HG02884 (cell line): Measurements from ENCODE around the gene GPR108.
"Not testable (repeated sequence)": the region's sequence is repeated elsewhere in the genome, so short reads cannot be mapped to it uniquely, and the experiment has no call there.

Experiments used
- ATAC-seq: cut with Tn5 transposase; IDR thresholded peaks from one replicate; pipeline ENCODE4 v1.9.1; 2021; ENCODE audit warnings: mild to moderate bottlenecking, moderate library complexity; ENCODE audit not compliant: unreplicated experiment

GPR108 gene

DNA sequence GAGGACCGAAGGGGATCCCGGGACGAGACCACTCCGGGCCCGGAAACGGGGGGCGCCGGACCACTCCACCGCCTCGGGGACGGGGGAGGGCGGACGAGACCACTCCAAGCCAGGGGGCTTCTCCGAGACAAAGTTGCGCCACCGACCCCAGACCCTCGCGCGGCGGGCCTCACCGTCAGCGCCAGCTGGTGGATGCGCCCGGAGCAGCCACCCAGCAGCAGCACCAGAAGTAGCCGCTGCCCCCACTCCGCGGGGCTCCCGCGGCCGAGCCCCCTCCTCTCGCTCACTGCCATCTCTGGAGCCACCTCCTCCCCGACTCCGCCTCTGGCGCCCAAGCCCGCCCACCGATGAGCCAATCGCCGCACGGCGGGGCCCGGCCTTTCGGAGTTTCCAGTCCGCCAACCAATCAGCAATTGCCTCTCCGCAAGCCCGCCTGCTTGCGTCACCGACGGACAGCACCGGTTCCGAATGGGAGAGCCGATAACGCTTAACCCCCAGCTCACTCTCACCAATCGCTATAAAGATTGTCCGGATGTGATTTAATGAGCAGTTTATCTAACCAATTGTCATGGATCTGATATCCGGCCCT, at the start of gene GPR108:
Gene GPR108 (minus strand): TSS at position 297 of the 589 bp plus-strand sequence. CDS start 4 bp downstream, at position 293.
- peak; percentile 54 for ATAC-seq

DNA sequence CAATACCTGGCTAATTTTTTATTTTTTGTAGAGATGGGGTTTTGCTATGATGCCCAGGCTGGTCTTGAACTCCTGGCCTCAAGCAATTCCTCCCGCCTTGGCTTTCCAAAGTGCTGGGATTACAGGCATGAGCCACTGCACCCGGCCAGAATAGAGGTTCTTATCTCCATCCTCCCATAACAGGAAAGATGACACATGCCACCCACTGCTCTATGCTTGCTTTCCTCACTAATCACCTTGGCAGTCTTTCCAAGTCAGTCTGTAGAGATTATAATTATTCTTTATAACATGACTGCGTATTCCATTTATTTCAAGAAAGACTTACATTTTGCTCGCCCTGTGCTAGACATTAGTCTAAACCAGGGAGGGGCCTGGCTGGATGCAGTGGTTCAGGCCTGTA, 41.8 kb upstream of the GPR108 start:
- ATAC-seq, result no peak

DNA sequence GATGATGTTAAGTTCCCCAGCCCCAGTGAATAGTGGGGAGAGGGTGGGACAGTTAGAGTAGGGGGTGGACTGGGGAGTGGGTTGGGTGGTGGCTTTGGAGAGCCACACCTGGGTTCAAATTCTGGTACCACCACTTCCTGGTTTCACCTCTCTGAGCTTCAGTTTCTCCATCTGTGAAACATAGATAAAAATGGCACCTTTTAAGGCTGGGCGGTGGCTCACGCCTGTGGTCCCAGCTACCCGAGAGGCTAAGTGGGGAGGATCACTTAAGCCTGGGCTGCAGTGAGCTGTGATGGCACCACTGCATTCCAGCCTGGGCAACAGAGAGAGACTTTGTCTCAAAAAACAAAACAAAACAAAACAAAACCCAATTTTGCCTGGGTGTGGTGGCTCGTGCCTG, 41.0 kb upstream of the GPR108 start:
- ATAC-seq, result no peak

DNA sequence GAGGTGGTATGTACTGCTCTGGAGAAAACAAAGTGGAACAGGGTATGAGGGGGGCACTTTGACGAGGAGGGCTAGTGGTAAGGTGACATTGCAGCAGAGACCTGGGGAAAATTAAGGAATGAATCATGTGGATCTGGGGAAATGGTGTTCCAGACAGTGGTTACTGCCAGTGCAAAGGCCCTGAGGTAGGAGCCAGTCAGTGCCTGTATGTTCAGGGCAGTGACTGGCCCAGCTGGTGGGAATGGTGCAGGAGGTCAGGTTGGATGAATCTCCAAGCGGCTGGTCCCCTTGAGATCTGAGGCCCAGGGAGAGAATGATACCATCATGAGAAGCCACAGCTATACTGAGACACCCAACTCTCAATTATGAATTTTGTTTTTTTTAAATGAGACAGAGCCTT, 40.1 kb upstream of the GPR108 start:
- no peak for ATAC-seq

DNA sequence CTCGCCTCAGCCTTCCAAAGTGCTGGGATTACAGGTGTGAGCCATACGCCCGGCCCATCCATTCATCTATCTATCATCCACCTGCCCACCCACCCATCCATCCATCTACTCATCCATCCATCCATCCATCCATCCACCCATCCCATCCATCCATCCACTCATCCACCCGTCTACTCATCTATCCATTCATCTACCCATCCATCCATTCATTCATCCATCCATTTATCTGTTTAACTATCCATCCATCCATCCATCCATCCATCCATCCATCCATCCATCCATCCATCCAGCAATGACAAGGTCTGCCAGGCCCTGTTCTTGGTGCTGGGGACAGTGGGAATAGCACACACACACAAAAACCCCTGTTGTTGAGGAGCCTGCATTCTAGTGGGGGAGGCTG, 39.6 kb upstream of the GPR108 start:
- no peak for ATAC-seq

DNA sequence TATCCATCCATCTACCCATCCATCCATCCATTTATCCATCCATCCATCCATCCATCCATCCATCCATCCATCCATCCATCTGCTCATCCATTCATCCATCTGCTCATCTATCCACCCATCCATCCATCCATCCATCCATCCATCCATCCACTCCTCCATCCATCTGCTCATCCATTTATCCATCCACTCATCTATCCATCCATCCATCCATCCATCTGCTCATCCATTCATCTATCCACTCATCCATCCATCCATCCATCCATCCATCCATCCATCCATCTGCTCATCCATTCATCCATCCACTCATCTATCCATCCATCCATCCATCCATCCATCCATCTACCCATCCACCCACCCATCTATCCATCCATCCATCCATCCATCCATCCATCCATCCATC, 38.7 kb upstream of the GPR108 start:
- ATAC-seq, result not testable (repeated sequence)

DNA sequence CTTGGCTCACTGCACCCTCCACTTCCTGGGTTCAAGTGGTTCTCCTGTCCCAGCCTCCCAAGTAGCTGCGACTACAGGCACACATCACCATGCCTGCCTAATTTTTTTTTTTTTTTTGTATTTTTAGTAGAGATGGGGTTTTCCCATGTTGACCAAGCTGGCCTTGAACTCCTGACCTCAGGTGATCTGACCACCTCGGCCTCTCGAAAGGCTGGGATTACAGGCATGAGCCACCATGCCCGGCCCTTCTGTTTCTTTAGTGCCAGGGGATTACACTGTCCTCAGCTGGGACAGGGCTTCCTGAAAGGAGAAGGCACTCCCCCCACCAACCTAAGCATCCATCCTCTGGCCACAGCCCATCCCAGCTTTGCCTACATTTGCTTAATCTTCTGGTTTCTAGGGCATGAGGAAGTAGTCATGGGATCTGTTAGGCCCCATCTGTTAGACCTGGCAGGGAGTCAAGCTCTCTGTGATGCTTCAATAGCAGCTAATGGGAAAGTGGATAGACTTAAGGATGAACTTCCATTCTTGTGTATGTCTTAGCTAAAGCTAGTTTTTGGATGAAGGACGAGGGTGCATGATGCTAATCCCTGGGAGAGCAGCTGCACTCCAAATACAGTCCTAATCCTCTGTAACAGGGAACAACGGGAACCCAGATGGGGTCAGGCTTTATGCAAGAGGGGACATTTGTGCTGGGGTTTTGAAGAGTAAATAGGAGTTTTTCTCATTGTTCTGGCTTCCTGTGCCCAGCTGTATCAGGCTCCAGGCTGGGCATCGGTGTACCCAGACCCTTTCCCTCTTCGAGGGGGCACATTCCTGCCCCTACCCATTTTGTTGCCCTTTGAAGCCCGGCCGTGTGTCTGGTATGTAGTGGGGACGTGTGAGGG, 37.7 kb upstream of the GPR108 start:
- ATAC-seq, result no peak

DNA sequence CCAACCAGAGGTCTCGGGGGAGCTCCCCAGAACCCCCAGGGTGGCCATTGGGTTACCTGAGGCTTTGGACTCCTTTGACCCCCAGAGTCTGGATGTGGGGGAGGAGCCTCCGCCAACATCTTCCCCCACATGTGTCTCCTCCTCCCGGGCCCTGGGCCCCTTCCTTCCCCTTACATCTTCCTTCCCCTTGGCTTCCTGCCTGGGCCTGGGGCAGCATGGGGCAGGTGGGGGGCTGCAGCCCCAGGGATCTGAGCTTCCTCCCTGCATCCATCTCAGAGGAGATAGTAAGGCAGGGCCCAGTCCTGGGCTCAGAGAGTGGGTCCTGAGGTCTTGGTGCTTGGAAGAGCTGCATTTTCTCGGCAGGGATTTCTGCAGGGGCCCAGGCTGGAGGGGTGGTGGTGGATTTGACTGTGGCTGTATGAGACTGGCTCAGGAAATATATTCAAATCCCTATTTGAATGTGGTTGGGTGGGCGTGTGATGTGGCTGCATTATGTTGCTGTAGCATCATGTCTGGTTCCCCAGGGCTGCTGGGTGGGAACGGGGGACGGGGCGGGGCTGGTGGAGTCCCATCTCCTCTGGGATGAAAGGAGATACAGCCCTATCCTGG, 36.0 kb upstream of the GPR108 start:
- no peak for ATAC-seq

DNA sequence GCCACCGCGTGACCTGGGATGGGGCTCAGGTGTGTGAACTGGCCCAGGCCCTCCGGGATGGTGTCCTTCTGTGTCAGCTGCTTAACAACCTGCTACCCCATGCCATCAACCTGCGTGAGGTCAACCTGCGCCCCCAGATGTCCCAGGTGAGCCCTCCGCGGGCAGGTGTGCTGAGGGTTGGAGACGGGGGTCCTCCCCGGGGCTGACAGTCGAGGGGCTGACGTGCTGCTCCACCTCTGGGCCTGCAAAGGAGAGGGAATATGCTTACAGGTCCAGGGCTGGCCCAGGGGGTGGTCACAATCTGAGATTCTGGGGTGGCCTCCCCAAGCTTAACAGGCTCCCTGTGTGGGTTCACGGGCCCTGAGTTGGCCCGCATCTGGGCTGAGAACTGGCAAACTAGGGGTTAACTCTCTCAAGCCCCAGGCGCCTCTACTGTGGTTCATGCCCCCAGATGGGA, 35.5 kb upstream of the GPR108 start:
- ATAC-seq, result no peak

DNA sequence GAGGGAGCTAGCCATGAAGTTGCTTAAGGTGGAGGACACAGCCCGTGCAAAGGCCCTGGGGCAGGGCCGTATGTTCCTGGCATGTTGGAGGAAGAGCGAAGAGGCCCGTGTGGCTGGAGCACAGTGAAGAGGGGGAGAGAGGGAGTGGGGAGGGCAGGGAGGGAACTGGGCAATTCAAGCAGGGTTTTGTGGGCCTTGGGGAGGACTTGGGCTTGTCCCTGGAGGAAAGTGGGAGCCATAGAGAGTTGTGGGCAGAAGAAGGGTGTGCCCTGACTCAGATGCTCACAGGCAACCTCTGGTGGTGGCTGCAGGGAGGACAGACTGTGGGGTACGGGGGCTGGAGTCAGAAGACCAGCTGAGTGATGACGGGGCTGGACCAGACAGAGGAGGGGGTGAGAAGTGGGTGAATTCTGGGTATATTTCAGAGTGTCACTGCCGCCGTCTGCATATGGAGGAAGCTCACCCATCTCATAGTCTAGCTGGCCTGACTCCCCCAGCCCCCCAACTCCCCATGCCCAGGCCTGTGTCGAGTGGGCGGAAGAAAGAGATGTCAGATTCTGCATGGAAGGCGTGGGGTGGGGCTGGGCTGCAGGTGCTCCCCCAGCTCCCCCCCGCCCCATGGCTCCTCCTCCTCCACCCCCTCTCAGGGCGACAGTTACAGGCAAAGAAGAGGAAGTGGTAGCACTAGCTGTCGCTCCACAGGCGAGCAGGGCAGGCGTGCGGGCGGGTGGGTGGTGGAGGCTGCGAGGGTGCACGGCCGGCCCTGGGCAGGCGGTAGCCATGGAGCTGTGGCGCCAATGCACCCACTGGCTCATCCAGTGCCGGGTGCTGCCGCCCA, 34.9 kb upstream of the GPR108 start, which contains the start of gene VAV1:
Gene VAV1 (plus strand): TSS at position 681 of the 838 bp plus-strand sequence. CDS start 100 bp downstream, at position 781.
- ATAC-seq, result no peak

DNA sequence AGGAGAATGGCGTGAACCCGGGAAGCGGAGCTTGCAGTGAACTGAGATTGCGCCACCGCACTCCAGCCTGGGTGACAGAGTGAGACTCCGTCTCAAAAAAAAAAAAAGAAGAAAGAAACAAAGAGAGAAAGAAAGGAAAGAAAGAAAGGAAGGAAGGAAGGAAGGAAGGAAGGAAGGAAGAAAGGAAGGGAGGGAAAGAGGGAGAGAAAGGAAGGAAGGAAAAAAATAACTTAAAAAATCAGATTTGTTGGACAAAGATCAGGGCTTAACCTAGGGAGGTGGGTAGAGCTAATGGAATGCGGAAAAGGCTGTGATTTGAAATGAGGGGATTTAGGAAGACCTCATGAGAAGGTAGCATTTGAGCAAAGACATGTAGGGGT, 34.3 kb upstream of the GPR108 start:
- ATAC-seq, result not testable (repeated sequence)

DNA sequence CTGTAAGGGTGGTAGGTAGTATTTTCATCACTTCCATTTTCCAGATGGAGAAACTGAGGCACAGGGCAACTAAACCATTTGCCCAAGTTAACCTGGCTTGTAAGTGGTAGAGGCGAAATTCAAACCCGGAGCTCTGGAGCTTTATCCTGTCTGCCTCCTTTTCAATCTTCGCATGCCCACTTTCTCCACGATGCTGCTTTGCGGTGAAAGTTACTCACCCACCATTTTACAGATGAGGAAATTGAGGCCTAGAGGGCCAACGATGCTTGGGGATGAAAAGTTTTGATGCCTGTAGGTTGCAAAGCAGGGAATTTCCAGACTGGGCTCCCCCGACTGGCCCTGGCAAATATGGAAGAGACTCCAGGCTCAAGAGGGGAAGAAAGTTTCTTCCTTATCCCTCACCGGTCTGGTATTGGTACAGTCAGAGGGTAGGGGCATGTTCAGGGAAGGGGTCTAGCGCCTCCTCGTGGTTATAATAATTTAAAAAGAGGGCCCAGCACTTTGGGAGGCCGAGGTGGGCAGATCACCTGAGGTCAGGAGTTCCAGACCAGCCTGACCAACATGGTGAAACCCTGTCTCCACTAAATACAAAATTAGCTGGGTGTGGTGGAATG, 31.7 kb upstream of the GPR108 start:
- no peak for ATAC-seq

DNA sequence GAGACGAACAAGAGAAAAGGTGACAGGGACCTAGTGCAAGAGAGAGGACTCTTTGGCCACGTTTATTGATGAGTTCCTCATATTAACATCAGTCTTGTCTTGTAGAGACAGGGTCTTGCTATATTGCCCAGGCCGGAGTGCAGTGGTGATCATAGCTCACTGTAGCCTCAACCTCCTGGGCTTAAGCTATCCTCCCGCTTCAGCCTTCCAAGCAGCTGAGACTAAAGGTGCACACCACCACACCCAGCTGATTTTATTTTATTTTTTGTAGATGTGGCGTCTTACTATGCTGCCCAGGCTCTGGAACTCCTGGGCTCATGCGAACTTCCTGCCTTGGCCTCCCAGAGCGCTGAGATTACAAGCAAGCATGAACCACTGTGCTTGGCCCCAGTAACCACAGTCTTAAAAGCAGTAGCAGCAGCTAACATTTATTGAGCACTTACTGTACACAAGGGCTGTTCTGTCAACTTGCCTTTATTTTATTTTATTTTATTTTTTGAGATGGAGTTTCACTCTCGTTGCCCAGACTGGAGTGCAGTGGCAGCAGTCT, 30.9 kb upstream of the GPR108 start:
- no peak for ATAC-seq

DNA sequence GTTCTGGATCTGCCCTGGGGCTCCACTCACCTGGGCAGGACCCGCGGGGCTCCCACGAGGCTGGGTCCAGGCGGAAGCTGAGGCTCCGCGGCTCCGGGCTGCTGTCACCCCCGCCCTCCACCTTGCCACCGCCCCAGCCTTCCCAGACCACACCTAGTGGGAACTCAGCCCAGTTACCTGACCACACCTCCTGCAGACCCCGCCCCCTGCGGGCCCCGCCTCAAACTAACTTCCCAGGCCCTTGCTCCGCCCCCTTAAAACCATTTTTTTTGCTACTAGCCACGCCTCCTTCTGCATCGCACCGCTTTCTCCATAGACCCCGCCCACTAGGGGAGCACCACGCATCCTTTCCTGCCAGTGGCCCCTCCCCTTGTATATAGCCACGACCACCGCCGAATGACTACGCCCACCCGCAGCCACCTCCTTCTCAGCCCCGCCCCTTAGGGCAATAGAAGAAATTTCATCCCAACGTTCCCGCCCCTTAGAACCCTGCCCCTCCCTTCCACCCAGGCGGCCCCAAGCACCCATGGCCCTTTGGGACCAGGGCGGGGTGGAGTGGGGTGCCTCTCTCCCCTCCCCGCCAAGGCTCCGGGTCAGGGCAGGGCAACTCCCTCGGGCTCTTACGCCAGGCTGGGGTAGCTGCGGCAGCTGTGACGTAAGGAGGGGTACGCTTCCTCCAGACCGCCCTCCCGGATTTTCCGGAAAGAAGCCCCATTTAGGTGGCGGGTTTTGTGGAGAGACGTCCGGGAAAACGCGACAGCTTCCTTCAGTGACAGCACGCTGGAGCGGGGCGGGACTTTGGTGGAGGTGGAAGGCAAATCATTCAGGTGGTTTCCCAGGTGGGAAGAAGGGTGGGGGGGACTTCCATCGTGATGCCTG, 30.2 kb upstream of the GPR108 start, which contains the start of gene SH2D3A:
Gene SH2D3A (minus strand): TSS at position 79 of the 879 bp plus-strand sequence. CDS start 3,687 bp downstream, outside the sequence.
- ATAC-seq, result peak; percentile 51

DNA sequence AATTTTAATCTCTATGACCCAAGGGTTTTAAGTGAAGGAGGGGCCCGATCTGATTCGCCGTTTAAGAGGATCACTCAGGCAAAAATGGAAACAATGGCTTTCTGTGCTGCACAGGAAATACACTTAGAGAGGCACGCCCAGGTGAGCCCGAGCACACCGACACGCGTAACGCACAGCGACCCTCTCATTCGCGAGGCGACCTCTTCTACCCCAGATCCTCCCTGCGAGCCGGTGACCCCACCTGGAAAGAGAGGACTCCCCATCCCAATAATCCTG, 29.6 kb upstream of the GPR108 start:
- ATAC-seq, result peak; percentile 22

DNA sequence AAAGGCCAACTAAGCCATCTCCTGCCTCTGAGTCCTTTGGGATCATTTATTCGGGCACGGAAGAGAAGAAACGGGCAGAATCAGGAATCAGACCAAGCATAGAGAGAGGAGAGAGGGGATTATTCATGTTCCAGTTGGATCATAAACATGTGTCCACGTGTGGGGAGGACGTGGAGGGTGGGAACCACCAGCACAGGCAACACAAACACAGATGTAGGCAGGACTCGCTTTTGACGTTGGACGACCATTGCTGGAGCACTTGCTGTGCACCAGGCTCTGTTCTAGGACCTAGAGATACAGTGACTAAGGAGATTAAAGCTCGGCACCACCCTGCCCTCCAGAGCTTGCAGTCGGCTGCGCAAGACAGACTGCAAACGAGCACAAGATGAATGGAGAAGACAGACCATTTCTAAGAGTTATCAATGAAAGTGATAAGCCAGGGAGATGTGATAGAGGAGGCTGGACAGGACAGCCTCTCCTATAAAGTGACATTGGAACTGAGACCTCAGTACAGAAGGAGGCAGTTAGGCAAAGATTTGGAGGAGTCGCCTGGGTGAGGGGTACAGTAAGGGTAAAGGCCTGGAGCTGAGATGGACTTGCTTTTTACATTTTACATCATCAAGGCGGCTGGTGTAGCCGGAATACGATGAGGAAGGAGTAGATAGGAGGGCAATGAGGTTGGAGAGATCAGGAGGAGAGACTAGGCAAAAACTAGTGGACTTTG, 29.1 kb upstream of the GPR108 start:
- no peak for ATAC-seq

DNA sequence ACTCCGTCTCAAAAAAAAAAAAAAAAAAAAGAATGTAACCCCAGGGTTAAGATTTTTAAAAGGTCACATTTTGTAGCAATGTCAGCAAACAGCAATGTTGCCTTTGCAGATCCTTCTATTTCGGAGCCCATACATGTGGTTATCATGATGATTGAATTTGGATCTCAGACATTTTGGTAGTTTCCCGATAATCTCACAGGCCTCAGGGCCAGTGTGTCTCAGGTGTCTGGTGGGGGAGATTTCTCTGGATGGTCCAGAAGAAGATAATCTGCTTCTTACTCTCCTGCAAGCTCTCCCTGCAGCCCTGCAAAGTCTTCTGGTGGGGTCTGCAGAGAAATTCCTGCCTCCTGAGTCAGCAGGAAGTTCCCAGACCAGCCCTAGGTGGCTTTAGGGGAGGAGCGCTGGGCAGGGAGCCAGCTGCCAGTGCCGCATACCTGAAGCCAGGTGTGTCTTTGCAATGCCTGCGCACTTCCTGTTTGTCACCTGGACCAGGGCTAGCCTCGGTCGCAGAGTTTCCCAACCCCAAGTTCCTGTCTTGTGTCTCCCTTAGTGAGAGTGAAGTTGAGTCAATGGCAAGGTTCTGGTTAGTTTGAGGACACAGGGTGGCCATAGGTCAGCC, 28.5 kb upstream of the GPR108 start:
- no peak for ATAC-seq

DNA sequence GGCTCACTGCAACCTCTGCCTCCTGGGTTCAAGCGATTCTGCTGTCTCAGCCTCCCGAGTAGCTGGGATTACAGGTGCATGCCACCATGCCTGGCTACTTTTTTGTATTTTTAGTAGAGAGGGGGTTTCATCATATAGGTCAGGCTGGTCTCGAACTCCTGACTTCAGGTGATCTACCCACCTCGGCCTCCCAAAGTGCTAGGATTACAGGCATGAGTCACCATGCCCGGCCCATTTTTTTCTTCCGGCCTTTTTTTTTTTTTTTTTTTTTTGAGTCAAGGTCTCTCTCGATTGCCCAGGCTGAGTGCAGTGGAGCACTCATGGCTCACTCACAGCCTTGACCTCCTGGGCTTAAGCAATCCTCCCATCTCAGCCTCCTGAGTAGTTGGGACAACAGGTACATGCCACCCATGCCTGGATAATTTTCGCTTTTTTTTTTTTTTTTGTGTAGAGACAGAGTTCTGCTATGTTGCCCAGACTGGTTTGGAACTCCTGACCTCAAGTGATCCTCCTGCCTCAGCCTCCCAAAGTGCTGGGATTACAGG, 24.9 kb upstream of the GPR108 start:
- not testable (repeated sequence) for ATAC-seq
